VCaP (cell line): Measurements from ENCODE around the gene GALNT6.
"Not testable (repeated sequence)": the region's sequence is repeated elsewhere in the genome, so short reads cannot be mapped to it uniquely, and the experiment has no call there.

Source experiments
- H3K27ac ChIP-seq: fragments of 450-650 bp; 2 replicates; pipeline ENCODE4 v1.5.1; 2017
- TF ChIP-seq, protein P1 (sequence below): fragments of 450-650 bp; conservative IDR thresholded peaks from 2 replicates; pipeline ENCODE4 v1.5.1; 2017; ENCODE audit warnings: mild to moderate bottlenecking, moderate library complexity

GALNT6 gene

DNA sequence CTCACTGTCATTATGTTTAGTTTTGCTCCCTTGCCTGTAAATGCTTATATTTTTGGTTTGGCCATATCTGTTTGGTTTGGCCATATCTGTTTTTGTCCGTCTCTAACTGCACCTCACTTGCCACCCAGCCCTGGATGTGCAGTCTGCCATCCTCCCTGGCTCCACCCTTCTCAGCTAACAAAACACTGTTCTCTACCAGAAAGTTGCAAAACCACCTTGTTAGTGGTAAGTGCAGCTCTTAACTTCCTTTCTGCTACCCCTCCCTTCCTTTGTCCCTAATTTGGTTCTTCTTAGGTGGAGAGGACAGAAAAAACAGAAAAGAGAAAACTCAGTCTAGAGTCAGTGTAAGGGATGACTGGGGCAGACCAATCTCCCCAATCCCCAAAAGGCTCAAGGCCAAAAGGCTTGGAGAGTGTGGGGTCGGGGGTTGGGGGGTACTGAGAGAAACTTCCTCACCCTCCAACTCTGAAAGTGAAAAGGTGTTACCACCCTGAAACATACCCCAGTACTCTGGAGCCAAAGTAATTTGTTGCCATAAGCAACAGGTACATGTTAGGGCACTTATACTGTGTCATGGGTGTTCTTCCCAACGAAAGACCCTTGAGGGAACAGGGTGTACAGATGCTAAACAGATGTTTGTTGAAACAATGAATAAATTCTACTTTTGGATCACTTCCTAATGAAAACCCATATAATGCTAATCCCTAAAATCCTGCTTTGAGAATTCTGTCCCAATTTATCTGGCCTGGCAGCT is 72.2 kb downstream of the GALNT6 start:
- TF ChIP-seq, protein P1, sequence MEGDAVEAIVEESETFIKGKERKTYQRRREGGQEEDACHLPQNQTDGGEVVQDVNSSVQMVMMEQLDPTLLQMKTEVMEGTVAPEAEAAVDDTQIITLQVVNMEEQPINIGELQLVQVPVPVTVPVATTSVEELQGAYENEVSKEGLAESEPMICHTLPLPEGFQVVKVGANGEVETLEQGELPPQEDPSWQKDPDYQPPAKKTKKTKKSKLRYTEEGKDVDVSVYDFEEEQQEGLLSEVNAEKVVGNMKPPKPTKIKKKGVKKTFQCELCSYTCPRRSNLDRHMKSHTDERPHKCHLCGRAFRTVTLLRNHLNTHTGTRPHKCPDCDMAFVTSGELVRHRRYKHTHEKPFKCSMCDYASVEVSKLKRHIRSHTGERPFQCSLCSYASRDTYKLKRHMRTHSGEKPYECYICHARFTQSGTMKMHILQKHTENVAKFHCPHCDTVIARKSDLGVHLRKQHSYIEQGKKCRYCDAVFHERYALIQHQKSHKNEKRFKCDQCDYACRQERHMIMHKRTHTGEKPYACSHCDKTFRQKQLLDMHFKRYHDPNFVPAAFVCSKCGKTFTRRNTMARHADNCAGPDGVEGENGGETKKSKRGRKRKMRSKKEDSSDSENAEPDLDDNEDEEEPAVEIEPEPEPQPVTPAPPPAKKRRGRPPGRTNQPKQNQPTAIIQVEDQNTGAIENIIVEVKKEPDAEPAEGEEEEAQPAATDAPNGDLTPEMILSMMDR: no peak
- H3K27ac ChIP-seq: no peak overlapping the region

DNA sequence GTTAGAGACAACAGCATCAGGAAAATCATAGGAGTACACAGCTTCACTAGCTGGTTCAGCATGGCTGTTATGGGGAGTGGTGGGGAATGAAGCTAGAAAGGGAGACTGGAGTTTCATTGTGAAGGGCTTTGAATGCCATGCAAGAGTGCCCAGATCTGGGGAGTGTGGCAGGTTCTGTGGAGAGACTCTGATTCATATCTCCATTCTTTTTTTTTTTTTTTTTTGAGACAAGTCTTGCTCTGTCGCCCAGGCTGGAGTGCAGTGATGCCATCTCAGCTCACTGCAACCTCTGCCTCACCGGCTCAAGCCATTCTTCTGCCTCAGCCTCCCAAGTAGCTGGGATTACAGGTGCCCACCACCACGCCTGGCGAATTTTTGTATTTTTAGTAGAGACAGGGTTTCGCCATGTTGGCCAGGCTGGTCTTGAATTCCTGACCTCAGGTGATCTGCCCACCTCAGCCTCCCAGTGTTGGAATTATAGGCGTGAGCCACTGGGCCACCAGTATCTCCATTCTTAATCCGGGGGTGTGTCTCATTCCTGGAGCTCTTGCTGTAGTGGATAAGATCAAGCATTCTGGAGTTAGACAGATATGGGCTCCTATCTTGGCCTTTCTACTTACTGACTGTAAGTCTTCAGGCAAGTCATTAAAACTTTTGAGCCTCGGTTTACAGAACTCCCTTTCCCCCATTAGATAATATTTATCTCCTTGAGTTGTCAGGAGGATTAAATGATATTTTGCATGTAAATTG is 73.0 kb downstream of the GALNT6 start:
- H3K27ac ChIP-seq: not testable (repeated sequence)

DNA sequence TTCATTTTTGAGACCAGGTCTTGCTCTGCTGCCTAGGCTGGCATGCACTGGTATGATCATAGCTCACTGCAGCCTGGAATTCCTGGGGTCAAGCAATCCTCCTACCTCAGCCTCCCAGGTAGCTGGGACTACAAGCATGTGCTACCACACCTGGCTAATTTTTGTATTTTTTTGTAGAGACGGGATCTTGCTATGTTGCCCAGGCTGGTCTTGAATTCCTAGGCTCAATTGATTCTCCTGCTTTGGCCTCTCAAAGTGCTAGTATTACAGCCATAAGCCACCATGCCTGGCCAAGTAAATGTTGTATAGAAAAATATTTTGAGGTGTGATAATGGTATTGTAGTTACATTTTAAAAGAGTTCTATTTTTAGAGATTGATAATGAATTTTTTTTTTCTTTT is 79.8 kb downstream of the GALNT6 start:
- TF ChIP-seq, protein P1: no peak
- no peak overlapping the region for H3K27ac ChIP-seq

DNA sequence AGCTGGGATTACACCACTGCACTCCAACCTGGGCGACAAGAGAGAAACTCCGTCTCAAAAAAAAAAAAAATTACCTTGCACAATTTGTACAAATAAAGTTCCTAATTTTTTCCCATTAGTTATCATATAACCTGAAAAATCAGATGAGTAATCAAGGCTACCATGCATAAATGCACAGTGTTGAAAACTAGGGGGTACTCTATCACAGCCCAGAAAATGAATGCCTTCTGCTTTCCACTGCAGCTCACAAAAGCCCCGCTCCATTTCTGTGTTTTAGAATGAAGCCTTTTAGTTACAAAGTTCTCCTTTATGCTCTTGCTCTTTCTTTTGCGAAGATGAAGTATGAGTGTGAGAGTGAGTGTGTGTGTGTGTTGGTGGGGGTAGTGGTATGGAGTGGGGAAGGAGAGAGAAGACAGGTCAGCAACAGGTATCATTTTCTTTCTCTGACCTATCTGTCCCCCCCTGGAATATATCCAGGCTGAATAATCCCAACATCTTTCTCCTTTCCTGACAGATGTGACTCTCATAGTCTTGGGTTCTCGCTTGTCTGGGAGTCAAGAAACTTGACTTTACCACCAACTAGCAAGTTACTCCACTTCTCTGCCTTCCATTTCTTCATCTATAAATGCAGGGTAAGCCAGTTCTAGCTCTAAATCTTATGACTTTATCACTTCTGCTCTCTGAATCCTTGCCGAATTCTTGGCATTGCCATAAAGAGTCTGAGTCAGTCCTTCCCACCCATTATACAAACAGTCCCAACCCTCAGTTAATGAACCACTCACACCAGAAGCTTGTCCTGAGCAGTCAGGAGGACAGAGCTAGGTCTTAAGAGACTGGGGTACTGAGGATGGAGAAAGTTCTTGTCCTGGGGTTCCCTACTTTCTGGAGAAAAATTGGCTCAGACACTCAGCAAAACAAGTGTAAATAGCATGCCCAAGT is 83.3 kb downstream of the GALNT6 start:
- no peak overlapping the region for H3K27ac ChIP-seq
- TF ChIP-seq, protein P1: no peak

DNA sequence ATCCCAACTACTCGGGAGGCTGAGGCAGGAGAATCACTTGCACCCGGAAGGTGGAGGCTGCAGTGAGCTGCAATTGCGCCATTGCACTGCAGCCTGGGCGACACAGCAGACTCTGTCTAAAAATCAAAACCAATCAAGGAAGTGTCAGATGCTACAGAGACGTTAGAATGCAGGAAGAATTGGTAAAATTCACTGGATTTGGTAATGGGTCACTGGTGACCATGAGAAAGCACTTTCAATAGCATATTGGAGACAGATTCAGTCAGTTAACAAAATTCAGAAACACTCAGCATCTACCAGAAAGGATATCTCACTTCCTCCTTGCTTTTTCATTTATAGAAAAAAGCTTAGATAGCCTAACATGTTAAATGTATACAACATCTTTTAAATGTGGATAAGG is 84.7 kb downstream of the GALNT6 start:
- TF ChIP-seq, protein P1: no peak
- H3K27ac ChIP-seq: no peak overlapping the region
